Measurements from ENCODE around the gene JMJD6.
"Not testable (repeated sequence)": the region's sequence is repeated elsewhere in the genome, so short reads cannot be mapped to it uniquely, and the experiment has no call there.

Gene JMJD6

DNA sequence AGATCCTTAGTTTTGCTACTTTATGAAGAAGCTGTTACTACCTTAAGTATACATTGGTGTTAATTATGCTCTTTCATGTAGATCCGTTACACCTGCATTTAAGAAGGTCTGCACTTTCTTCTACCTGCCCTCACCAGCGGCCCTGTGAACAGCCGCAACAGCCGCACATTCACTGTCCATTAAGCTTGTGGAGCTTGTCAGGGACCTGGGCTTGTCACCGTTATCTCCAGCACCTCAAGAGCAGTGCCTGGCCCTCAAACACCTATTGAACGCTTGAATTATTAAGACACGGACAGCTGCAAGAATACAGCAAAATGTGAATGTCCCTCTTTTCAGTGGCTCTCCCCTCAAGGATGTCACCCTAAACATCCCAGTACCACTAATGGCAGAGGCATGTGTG, 12.6 kb downstream of the JMJD6 start:
- TF ChIP-seq GABPA (IDR thresholded peaks at IDR 0.05; ENCODE audit: low read depth) (no peak), POLR2AphosphoS5 (IDR thresholded peaks at IDR 0.05; ENCODE audit: low read depth) (no peak), SPI1 (IDR thresholded peaks at IDR 0.05; ENCODE audit: borderline replicate concordance, low read depth) (no peak)
- TF ChIP-seq, protein P1, sequence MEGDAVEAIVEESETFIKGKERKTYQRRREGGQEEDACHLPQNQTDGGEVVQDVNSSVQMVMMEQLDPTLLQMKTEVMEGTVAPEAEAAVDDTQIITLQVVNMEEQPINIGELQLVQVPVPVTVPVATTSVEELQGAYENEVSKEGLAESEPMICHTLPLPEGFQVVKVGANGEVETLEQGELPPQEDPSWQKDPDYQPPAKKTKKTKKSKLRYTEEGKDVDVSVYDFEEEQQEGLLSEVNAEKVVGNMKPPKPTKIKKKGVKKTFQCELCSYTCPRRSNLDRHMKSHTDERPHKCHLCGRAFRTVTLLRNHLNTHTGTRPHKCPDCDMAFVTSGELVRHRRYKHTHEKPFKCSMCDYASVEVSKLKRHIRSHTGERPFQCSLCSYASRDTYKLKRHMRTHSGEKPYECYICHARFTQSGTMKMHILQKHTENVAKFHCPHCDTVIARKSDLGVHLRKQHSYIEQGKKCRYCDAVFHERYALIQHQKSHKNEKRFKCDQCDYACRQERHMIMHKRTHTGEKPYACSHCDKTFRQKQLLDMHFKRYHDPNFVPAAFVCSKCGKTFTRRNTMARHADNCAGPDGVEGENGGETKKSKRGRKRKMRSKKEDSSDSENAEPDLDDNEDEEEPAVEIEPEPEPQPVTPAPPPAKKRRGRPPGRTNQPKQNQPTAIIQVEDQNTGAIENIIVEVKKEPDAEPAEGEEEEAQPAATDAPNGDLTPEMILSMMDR (IDR thresholded peaks at IDR 0.05; ENCODE audit: insufficient read depth, low read length): no peak
- TF ChIP-seq, protein P2, sequence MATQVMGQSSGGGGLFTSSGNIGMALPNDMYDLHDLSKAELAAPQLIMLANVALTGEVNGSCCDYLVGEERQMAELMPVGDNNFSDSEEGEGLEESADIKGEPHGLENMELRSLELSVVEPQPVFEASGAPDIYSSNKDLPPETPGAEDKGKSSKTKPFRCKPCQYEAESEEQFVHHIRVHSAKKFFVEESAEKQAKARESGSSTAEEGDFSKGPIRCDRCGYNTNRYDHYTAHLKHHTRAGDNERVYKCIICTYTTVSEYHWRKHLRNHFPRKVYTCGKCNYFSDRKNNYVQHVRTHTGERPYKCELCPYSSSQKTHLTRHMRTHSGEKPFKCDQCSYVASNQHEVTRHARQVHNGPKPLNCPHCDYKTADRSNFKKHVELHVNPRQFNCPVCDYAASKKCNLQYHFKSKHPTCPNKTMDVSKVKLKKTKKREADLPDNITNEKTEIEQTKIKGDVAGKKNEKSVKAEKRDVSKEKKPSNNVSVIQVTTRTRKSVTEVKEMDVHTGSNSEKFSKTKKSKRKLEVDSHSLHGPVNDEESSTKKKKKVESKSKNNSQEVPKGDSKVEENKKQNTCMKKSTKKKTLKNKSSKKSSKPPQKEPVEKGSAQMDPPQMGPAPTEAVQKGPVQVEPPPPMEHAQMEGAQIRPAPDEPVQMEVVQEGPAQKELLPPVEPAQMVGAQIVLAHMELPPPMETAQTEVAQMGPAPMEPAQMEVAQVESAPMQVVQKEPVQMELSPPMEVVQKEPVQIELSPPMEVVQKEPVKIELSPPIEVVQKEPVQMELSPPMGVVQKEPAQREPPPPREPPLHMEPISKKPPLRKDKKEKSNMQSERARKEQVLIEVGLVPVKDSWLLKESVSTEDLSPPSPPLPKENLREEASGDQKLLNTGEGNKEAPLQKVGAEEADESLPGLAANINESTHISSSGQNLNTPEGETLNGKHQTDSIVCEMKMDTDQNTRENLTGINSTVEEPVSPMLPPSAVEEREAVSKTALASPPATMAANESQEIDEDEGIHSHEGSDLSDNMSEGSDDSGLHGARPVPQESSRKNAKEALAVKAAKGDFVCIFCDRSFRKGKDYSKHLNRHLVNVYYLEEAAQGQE (IDR thresholded peaks at IDR 0.05; ENCODE audit: insufficient replicate concordance, low read depth): no peak
- no peak overlapping the region for H3K4me3 ChIP-seq (replicated peaks; ENCODE audit: insufficient read depth, low read length)
- H3K27ac ChIP-seq (replicated peaks): no peak overlapping the region
- no peaks in the 10 kb centered on the region for H3K27me3 ChIP-seq (ENCODE audit: insufficient read depth, poor library complexity, severe bottlenecking)
- no peak for DNase-seq (ENCODE audit: low read depth in 1 of 2, low spot score in 1 of 2)

DNA sequence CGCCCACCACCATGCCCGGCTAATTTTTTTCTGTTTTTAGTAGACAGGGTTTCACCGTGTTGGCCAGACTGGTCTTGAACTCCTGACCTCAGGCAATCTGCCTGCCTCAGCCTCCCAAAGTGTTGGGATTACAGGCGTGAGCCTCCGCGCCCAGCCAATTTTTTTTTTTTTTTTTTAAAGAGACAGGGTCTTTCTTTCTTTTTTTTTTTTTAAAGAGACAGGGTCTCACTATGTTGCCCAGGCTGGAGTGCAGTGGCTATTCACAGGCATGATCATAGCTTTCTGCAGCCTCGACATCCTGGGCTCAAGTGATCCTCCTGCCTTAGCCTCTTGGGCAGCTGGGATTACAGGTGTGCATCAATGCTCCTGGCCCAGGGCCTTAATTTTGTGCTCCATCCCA, 14.1 kb downstream of the JMJD6 start:
- not testable (repeated sequence) for H3K27ac ChIP-seq (replicated peaks); H3K27me3 ChIP-seq (ENCODE audit: insufficient read depth, poor library complexity, severe bottlenecking); DNase-seq (ENCODE audit: low read depth in 1 of 2, low spot score in 1 of 2)

DNA sequence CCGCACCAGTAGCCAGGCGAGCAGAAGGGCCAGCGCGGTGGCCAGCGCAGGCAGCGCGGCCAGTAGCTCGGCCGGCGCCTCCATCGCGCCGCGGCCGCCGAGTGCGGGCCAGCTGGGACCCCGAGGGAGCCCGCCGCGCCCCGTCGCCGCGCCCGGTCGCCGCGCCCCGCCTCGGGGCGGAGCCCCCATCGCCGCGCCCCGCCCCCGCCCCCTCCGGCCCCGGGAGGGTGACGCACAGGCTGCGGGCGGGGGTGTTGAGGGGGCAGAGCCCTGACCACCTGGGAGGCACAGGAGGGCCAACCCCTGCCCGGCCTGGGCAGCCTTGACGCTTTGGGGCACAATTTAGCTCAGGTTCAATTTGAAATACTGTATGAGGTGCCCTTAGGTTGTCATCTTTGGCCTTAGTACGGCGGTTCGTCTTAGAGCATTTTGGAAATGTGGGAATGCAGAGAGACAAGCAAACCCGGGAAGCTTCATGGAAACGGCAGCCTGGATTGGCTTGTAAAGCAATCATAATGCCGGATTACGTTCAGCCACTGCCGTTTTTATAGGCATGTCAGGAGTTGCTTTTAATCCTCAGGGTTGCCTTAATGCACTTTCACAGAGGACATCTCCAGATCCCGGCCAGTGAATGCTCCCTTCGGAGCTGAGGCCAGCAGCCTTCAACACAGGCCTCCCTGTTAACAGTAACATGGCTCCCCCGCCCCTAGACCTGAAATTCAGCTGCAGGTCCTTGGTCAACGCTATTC, 15.4 kb downstream of the JMJD6 start, which contains the start of gene MXRA7:
MXRA7 (minus strand) TSS at position 103 of the 749 bp plus-strand sequence; CDS start at position 84, 19 bp downstream.
- DNase-seq (ENCODE audit: low read depth in 1 of 2, low spot score in 1 of 2): no peak
- Histone ChIP-seq H3K27me3 (ENCODE audit: insufficient read depth, poor library complexity, severe bottlenecking) (no peaks in the 10 kb centered on the region), H3K4me3 (replicated peaks; ENCODE audit: insufficient read depth, low read length) (peak within 1 kb of the TSS; percentile 46), H3K27ac (replicated peaks) (no peak within 1 kb of the TSS)
- TF ChIP-seq GABPA (IDR thresholded peaks at IDR 0.05; ENCODE audit: low read depth): no peak
- TF ChIP-seq, protein P2 (IDR thresholded peaks at IDR 0.05; ENCODE audit: insufficient replicate concordance, low read depth): no peak
- no peak for TF ChIP-seq POLR2AphosphoS5 (IDR thresholded peaks at IDR 0.05; ENCODE audit: low read depth)
- TF ChIP-seq, protein P1 (IDR thresholded peaks at IDR 0.05; ENCODE audit: insufficient read depth, low read length): no peak
- no peak for TF ChIP-seq SPI1 (IDR thresholded peaks at IDR 0.05; ENCODE audit: borderline replicate concordance, low read depth)

More for the DNA sequence above, 14.1 kb downstream of the JMJD6 start:
- not testable (repeated sequence) for H3K4me3 ChIP-seq (replicated peaks; ENCODE audit: insufficient read depth, low read length)

DNA sequence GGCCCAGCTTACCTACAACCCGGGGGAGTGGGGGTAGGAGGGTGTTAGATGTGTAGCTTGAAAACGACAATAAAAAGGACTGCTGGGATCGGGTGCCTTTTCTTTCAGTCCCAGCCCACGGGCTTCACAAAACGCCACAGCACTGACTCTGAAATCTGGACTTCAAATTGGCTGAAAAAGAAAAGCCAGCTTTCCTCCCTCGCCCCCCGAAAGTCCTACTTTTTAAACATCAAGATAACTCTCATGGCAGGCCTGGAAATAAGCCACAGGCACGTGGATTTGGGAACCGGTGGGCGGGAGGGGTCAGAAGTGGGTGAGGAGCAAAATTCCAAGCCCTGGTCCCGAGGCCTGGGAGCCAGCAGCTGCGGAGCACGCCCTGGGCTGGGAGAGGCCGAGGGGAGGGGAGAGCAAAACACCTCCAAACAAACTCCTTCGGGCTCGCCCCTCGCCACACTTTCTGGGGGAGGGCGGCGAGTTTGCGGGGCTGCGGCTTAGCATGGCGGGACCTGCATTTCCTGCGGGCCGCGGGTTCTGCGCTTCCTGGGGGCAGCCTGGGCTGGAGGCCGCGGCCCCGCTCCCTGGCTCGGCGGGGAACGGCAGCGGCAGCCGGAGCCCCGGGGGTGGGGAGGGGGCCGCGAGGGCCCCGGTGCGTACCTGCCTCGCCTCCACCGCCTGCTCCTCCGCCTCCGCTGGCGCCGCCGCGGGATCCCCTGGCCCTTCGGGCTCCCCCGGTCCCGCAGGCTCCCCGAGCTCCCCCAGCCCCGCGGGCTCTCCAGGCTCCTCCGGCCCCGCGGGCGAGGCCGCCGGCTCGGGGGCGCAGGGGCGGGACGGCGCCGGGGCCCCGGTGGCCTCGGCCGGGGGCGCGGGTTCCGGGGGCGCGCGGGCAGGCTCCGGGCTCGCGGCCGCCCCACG, 16.2 kb downstream of the JMJD6 start:
- DNase-seq (ENCODE audit: low read depth in 1 of 2, low spot score in 1 of 2); H3K27ac ChIP-seq (replicated peaks); H3K27me3 ChIP-seq (ENCODE audit: insufficient read depth, poor library complexity, severe bottlenecking): not testable (repeated sequence)
- H3K4me3 ChIP-seq (replicated peaks; ENCODE audit: insufficient read depth, low read length): peak overlapping the region; percentile 46

All from HL-60 (cell line).